CD4-positive, alpha-beta T cell treated with Interleukin-1 beta for 1 hour (primary cell): ENCODE measurements around the gene FAM124A.

Experiments used
- DNase-seq, 2 donors: peaks; one replicate each; pipeline ENCODE4 v3.0.0-alpha.2; 2020 to 2022

FAM124A gene

DNA sequence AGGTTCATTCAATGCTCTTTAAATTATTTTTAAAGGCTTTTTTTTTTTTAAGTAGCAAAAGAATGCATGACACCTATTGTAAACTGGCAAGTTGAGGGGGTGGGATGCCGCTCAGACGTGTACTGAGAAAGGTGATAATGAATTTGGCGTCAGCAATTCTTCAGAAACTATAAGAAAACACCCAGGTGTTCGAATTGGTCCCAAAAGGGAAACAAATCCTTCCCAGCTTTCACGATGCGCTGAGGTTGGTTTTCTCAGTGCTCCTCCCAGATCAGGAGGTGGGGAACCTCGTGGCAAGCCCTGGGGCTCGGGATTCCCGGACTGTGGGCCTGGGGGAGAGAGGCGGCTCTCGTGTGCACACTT is 543 bp upstream of the FAM124A start:
- DNase-seq: no peak

DNA sequence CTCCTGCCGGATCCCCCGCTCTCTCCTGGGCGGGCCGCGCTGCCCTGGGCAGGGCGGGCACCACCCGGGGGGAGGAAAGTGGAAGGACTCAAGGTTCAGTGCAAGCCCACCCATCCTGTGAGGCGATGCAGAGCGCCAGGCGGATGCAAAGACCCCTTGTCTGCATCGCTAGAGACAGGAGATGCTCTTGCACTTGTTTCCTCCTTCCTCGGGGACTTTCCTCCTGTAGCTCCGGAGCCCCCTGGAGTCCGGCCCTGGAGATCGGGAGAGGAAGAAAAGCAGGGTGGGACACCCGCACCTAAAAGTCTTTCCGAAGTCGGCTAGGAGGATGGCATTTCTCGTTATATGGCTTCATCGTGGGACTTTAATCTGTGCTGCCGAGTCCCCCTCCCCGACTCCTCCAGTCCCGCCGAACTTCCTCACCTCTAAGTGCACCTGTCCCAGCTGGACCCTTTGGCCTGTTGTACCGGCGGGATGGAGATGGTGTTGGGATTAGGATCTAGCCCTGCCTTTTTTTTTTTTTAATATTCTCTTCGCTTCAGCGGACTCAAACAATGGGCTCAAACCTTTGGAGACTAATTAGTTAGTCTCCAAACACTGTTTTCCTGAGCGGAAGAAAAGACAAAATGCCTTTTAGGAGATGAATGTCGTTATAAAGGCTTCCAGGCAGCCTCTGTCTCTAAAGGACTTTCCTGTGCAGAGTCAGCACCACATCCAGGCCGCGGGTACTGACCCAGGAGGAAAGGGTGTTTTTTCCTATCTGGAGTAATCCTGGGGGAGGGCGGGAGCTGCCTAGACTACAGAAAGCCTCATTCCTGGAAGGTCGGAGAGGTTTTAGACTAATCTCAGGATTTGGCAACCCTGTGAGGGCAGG is 725 bp downstream of the FAM124A start:
- DNase-seq: no peak

DNA sequence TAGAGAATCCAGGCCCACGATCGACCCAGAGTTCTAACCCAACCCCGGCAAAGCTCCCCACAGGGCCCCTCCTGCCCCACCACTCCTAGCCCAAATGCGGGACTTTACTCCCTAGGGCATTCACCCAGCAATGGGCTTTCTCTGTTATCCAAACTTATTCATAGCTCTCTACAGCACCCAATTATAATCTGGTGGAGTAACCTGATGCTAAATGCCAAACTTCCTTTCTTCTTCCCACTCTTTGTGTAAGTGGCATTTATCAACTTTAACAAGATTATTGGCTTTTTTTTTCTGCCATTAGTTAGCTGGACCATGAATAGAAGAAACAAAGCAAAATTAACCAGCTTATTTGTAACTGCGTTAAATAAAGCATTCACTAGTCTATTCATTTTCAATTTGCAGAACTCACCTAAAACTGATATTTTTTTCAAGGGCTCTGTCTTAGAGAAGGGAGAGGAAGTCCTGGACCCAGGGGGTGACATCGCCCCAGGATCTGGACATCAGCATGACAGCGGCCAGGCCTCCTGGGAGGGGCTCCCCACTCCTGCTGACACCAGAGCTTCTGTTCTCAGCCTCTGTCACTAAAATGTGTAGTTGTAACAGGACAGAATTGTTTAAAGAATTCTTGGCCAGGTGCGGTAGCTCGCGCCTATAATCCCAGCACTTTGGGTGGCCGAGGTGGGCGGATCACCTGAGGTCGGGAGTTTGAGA is 1.5 kb downstream of the FAM124A start:
- no peak for DNase-seq

DNA sequence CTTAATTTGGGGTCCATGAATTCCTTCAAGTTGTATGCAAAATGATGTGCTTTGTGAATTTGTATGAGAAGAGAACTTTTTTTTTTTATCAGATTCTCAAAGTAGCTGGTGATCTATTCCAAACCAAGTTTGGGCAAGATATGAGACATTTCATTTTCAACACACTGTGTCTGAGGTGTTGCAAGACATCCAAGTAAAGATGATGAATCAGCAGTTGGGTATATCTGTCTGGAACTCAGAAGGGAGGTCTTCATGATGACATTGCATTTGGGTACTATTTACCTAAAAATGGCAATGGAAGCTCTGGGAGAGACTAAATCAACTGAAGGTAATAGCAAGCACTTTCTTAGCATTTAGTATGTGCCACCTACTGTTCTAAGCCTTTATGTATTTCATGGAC is 2.8 kb downstream of the FAM124A start:
- DNase-seq: no peak

DNA sequence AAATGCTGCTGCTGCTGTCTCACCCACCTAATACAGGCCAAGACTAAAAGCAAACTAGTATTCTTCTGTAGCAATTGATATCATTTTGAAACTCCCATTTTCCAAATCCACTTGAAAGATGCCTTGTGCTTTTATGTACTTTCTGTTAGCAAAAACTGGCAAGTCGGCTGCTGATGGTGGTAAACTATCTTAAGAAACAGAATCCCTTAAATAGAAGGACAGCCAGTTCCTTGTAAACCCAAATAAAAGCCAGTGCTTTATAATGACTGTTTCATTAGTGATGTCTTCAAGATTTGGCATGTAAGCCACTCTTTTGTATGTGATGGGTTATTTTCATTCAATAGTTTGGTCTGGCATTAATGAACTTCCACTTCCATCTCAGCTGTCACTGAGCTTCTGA is 5.2 kb downstream of the FAM124A start:
- DNase-seq: no peak

DNA sequence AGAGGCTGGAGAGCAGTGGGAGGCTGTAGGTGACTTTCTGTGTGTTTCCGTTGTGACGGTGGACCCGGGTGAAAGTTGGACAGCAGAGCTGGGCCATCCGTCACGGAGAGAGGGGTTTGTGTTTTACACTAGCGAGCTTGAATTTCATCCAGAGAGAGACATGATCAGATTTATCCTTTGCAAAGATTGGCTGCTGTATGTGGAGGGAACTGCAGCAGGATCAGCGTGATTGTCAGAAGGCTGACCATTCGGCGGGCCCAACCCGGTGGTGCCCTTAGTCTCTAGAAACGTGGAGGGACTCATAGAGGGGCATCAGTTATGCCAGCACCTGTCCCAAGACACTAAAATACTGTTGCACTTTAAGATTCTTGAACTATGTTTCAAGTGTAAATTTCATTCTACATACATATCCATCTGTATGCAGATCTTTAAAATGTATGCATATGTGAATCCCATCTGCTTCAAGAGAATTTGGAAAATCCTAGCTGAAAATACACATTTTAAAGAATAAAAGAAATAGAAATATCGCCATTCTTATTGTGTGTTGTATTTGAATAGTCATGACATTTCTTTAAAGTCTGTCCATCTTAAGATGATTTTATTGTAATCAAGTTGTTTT is 7.0 kb downstream of the FAM124A start:
- no peak for DNase-seq

DNA sequence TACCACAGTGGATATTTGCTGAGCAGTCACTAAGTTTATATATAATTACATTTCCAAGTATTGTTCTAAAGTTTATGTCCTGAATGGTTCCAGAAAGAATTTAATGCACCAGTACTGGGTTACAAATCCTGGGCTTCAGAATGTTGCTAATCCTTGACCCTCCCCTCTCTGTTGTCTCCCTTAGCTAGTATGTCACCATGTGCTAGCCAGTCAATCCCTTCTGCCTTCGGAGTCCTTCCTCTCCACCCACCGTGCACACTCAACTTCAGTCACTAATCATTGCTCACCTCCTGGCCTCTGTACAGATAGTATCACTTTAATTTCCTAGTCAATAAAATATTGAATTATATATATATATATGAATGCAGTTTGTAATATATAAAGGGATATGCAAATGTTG is 7.5 kb downstream of the FAM124A start:
- no peak for DNase-seq

DNA sequence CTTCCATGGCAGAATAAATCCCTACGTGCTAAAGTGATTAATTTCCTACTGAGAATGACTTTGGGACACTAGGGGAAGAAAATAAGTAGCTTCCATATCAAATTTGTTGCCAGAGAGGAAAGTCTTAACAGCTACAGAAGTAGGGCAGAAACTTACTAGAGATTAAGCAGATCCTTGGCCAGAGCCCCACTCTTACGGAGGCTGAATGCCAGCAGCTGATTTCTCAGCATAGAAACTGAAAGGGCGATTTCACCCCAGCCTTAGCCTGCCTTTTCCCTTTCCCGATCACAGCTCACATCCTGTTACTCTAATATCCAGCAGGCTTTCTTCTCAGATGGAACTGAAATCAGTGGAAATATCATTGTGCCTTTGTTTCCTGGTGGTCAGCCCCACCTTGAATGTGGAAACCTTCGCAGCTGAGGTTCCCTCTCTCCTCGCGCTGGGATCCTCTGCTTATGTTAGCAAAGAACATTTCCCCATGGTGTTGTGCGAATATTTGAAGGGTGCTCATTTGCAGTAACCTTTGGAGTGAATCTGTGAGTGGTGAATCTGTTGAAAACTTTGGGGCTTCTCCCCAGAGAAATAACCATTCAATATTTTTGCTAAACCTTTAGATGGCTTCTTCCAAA is 8.4 kb downstream of the FAM124A start:
- no peak for DNase-seq

DNA sequence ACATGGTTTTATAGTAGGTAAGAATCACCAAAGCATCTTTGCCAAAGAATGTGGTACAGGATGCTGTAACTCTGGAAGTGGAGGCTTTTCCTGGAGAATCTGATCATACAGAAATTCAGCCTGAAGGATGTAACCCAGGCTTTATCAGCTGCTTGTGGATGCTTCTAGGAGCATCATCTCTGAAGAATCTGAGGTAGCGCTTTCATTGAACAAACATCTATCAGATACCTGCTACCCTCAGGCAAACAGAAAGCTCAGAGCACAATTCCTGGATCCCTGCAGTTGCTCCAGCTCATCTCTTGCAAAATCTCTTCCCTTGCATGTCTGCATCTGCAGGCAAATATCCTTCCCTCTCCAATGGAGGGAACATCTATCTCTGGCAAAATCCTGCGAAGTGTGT is 9.3 kb downstream of the FAM124A start:
- no peak for DNase-seq

DNA sequence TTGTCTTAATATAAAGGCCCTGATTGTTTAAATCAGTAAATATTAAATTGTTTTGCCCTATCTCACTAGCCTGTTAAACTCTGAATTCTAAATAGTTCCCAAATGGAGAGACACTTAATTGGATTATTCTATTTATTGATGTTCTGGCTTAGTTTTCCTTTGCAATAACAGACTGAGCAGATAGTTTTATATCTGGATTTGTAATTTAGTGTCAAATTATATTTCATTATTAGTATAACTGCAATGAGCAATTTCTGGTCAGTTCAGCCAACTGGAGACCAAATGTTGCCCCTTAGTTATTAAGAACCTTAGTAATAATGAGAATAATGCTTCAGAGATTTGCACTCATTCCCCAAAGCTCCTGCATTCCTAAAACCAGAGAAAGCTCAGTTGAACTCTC is 10.1 kb downstream of the FAM124A start:
- DNase-seq: no peak

DNA sequence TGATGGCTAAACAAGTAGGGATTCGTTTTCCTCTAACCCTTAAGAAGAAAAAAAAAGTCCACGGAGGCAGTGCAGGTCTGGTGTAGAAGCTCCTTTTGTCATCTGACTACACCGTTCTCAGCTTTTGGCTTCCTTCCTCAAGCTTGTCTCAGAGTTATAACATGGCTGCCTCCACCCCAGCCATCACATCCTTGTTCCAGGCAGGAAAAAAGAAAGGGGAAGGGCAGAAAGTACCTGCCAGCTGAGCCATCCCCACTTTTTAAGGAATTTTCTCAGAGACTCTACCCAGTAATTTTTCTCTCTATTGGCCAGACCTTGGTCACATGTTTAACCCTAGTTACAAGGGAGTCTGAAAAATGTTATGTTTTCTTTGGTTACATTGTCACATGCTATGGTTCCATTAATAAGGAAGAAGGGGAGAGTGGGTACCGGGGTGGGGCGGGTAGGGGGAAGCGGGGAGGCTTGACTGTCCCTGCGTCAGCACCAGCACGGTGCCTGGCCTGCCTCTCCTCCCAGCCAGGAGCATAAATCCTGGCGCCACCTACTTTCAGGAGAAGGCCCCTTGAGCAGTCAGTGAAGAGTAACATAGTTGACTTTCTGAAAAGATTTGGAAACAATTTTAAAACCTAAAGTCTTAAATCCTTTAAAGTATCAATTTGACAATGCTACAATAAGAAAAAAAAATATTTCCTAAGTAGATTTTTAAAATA is 11.1 kb downstream of the FAM124A start:
- DNase-seq: no peak

DNA sequence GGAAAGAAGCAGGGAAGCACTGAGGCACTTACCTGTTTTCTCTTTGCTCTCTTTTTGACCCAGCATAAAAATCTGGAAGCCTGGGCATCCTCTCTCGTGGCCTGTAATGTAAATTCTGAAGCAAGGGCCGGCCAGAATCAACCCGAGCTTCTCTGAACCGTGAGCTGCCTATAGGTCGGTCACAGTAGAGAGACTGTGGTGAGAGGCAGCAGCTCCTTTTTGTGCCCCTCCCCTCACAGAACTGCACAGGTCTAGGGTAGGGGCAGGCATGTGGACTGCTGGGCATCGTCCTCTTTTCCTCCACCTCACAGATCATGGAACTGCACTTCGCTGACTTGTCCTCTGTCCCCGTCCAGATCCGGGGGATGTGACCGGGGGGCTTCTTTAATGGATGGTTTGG is 12.5 kb downstream of the FAM124A start:
- no peak for DNase-seq

DNA sequence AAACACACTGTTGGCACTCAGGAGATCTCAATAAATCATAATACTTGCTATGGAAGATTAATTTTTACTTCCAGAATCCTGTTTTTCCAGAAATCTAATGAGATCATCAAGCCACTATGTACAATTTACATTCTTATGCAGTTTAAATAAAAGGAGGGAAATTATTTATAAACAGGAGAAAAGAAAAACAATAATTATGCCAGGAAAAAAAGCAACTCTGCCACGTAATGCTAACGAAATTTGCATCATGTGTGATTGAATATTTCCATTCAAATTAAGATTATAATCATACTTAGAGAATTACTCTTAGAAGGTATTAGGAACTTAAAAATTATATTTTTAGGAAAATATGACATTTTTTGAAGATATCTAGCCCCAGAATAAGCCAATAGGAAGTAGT is 13.0 kb downstream of the FAM124A start:
- no peak for DNase-seq

DNA sequence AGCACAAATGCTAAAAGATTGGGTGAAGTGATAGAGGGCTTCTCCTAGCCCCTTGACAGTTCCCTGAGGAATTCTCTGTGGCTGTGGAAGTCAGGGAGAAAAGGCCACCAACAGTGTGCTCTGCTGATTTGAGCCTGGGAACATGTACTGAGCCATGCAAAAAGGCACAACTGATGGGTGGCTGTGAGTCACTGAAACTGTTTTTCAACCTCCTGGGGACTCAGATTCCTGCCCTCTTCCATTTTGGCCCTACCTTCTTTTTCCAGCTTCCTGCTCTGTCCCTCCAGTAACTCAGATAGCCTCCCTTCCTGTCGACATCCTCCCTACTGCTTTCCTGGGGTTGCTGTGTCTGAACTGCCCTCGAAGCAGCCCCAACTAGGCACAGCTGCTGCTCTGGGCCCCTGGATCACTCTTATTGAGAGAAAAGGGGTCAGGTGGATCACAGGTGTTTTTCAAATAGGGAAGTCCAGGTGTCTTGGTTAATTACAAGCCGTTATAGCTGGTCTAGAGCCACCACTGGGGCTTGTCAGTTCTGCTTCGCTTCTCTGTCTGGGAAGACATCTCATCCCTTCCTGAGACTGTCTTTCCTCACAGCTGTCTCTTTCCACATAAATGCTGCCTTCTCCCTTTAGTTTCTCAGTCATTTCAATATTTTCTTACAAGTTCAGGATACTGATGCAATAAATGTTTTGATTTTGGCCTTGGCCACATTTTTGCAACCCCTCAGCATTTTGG is 13.7 kb downstream of the FAM124A start:
- DNase-seq: no peak

DNA sequence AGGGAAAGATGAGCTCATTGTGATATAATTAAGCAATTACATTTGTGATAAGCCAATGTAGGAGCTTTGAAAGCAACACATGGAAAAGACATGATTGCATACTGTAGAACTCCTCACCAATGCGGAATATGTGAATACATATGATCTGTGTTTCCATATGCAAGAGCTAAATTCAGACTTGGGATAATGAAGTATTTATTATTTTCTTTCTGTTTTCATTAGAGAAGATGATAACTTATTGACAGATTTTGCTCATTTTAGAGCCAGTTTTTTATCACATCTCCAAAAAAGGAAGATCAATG is 14.2 kb downstream of the FAM124A start:
- DNase-seq: no peak

DNA sequence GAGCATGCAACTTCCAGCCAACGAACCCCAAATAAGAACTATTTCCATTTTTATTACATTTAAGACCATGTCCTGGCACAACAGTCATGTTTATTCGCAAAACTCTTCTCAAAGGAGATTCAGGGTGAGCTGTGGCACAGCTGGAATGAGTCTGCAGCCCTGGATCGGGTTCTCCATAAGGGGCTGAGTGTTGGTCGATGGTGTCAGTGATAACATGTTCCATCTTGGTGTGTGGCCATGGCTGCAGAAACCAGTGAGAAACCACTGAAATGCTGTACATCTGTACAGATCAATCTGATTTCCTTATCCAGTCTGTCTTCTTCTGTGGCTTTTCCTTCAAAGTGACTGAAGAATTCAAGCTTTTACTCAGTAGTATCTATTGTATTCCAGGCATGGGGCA is 15.2 kb downstream of the FAM124A start:
- no peak for DNase-seq

DNA sequence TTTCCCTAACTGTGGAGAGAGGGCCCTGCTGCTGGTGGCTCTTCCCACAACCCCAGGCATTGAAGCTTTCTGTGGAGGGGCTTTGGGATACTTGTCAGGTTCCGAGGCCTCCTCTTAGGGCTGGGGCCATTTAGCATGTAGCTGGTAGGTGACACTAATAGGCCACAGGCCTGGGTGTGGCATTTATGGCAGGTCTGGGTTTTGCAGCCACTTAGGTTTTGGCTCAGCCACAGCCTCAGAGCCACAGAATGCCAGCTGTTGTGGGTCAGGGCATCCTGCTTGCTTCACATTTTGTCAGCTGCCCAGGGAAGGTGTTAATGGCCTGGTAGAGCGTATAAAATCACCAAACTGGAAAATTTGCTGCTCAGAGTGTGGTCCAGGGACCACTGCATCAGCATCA is 15.7 kb downstream of the FAM124A start:
- no peak for DNase-seq

DNA sequence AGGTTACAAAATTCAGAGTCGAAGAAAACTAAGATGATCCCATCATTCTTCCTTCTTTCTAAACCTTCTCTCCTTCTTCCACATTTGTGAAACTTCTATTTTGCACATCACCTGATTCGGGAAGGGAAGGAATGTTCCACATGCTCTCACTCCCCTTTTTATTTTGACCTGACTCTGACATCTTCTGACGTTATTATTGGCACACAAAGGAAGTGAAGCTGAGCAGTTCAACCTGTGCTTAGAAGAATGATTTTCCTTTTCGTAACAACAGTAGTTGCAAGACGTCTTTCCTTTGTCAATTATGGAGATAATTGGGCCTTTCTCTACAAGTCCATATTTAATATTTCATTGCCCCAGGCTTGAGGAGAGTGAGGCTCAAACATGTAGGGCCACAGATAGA is 18.0 kb downstream of the FAM124A start:
- DNase-seq: no peak

DNA sequence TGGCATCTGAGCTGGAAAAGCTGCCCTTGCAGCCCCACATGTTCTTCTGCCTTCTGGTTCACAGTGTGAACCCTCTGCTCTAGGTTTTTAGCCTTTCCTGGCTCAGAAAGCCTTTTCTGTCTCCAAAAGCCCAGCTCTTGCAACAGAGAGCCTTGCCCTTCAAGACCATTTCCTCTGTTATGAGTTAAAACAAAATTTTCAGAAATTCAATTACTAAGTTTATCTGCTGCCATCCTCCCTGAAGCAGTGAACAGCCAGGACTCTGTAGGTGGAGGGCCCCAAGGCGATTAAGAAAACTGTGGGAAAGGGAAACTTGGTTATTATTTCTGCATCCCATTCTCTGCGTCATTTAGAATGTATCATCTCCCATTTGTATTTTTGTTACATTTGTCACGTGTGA is 18.8 kb downstream of the FAM124A start:
- no peak for DNase-seq

DNA sequence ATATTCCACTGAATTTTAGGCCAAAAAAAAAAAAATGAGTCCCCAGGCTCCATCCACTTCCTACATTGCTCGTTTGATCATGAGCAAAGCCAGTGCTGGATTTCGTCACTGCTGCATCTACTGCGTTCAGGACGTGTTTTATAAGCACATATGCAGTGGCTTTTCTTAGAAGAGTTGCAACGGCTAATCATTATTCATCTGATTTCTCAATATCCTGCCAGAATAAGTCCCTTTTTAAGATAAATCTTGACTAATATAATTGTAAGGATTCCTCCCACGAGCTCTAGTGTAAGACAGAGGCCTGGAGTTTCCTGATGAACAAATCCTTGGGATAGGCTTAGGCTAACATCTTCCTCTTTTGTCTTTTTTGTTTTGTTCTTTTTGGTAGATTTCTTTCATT is 19.5 kb downstream of the FAM124A start:
- DNase-seq: peak in 1 of 2 donors; percentile 16

DNA sequence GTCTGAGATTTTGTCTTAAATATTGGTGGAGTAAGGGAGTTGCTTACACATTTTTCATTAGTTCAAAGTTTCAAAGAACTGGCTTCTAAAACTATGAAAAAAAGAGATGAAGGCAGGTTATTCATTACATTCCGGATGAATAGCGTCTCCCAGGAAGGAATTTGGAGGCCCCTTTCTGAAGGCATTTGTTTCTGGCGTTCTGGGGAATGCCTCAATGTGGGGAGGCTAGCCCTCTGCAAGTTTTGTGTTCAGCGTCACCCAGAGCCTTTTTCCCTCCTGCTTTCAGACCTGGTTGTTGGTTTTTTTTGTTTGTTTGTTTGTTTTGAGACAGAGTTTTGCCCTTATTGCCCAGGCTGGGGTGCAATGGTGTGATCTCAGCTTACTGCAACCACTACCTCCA is 21.0 kb downstream of the FAM124A start:
- DNase-seq: no peak

DNA sequence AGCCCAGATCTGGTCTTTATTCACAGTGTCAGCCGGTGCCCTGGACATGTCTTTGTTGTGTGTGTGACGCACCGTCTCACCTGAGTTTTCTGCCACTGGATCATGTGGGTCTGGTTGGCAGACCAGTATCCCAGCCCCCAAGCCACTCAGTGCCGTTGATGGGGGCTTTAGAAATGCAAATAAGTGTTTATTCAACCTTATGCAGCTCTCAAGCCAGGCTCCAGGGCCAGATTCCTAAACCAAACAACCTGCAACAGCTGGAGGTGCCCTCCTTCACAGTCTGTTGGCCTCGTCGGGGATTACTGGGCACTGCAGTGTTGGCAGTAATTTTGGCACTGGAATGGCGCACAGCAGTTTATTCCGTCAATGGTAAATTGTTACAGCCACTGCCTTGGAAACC is 21.6 kb downstream of the FAM124A start:
- DNase-seq: no peak
